ENCODE measurements around the gene SLCO2B1. TPM values are rescaled to one million over a fixed set of nuclear protein-coding genes. Genes with fewer than 3 reads are reported as not detected.

SLCO2B1 gene
- total RNA-seq, 1 experiment from 2014 or later, result not detected

DNA sequence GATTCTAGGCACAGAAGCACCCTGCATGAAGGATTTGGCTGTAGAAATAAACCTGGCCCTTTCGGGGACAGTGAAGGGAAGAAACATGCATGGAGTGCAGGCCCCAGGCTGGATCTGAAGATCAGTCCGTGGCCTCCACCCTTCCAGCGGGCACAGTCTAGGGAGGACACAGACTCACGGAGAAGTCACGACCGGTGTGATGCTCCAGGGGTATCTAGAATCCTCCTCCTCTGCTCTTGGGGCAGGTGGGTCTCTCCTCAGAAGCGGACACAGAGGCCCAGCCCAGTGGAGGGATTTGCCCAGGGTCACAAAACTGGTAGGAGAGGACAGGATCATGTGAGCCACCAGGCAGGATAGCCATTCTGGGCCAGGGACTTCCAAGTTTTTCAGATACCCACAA, 22.4 kb downstream of the SLCO2B1 start:
- Histone ChIP-seq H3K79me1 (ENCODE audit: insufficient read depth, low read depth, low read length, poor library complexity, severe bottlenecking) (no peaks in the 10 kb centered on the region), H3K23me2 (ENCODE audit: insufficient read length, low read depth, low read length, poor library complexity, severe bottlenecking) (no peaks in the 10 kb centered on the region), H2BK20ac (ENCODE audit: low read depth, low read length, poor library complexity, severe bottlenecking) (no peak overlapping the region), H4K5ac (ENCODE audit: insufficient read length, low read depth, low read length) (no peak overlapping the region), H2AK5ac (ENCODE audit: insufficient read length, low read length) (no peak overlapping the region), H3T11ph (ENCODE audit: low read length) (no peak overlapping the region), H2BK15ac (ENCODE audit: low read depth, low read length) (no peak overlapping the region), H3K9ac (ENCODE audit: extremely low read depth, insufficient read length, low read length) (no peak overlapping the region), H3K18ac (ENCODE audit: insufficient read length, low read depth, low read length) (no peak overlapping the region), H3K56ac (ENCODE audit: insufficient read length, low read depth, low read length) (no peak overlapping the region), H2BK12ac (ENCODE audit: insufficient read length, low read depth, low read length) (no peak overlapping the region), H3K4me1 (ENCODE audit: insufficient read depth, low read length) (no peaks in the 10 kb centered on the region; the same call in 1 of the 2 replicates), H4K91ac (ENCODE audit: insufficient read length, low read depth, low read length) (no peak overlapping the region), H3K4ac (ENCODE audit: low read depth, low read length) (no peak overlapping the region), H3K9me3 (ENCODE audit: control insufficient read depth, low read depth, low read length) (no peaks in the 10 kb centered on the region), H2BK5ac (ENCODE audit: insufficient read length, low read length) (no peak overlapping the region), H3K14ac (ENCODE audit: insufficient read depth, low read length) (no peak overlapping the region), H2AFZ (ENCODE audit: low read length) (no peak overlapping the region), H2BK120ac (ENCODE audit: low read depth, low read length, poor library complexity, severe bottlenecking) (no peak overlapping the region), H3K27ac (ENCODE audit: insufficient read length, low read depth, low read length) (no peak overlapping the region), H3K27me3 (ENCODE audit: insufficient read depth, low read length) (no peaks in the 10 kb centered on the region), H3K4me2 (ENCODE audit: insufficient read depth, insufficient read length, low read length) (no peak overlapping the region), H4K8ac (replicated peaks; ENCODE audit: insufficient read length, low read depth, low read length) (no peak overlapping the region), H4K20me1 (ENCODE audit: control insufficient read depth, insufficient read depth, insufficient read length) (no peaks in the 10 kb centered on the region), H3K23ac (ENCODE audit: insufficient read length, low read depth, low read length) (no peak overlapping the region), H3K79me2 (ENCODE audit: insufficient read depth, low read length) (no peaks in the 10 kb centered on the region)
- H3K27me3 Mint-ChIP-seq (ENCODE audit: low read depth), result peaks cover 2% of the 10 kb centered on the region; the same call in 1 of the 2 replicates
- no peak overlapping the region; a peak in 1 of 7 replicates for H3K27ac Mint-ChIP-seq
- no peaks in the 10 kb centered on the region for H3K9me3 Mint-ChIP-seq
- H3K4me3 Mint-ChIP-seq, result no peak overlapping the region
- H3K4me1 Mint-ChIP-seq, result peaks cover 7 to 12% of the 10 kb centered on the region in 2 experiments; a peak in 2 of 4 replicates
- DNase-seq, result no peak
- no peak for TF ChIP-seq CTCF (conservative IDR thresholded peaks at IDR 0.05)
- no CpG with 5 or more reads among the region's 7 CpGs for WGBS (ENCODE audit: extremely low coverage, insufficient read length, low lambda C conversion rate)
- no peaks in the 10 kb centered on the region for H3K36me3 Mint-ChIP-seq (ENCODE audit: insufficient read depth in 1 of 3, low read depth in 3 of 3)

Measured in H9 (cell line).